Stimulated activated CD8-positive, alpha-beta memory T cell treated with anti-CD3 and anti-CD28 coated beads, Interleukin-4, amount 100 ng/mL, for 1 hour (primary cell): ENCODE results near the gene CABCOCO1.

ENCODE experiments used
- DNase-seq, 2 donors: peaks; one replicate each; pipeline ENCODE4 v3.0.0-alpha.2; 2020; ENCODE audit warnings: low read depth in 2 of 2, low spot score in 1 of 2

The CABCOCO1 gene

DNA sequence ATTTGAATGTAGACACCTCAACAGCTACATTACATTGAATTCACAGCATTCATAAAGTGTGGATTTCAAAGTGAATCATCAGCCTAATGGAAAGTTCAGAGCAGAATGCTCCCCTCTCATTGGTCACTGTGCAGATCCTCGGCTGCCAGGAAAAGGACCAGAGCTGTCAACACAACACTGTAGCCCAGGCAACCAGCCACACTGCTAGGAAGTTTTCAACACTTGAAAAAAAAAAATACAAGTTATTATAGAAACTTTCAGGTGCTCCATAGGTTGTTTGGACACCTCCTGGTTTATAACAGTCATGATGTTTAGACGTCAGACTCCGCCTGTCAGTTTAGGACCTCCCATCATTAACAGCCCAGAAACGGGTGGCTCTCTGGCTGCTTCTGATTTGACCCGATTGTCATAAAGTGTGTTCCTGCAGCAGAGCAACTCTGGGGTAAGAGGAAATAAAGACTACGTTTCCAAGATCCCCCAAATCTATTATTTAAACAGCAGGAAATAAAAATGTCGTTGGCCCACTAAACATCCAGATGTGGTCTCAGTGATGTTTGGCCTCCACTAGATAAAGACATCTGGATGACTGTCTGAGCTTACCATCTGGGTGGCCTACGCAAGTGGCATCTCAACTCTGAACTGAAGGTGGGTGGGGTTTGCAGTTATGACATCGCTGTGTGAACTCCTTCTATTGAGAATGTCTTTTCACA lies 117.4 kb downstream of the CABCOCO1 start:
- no peak for DNase-seq

DNA sequence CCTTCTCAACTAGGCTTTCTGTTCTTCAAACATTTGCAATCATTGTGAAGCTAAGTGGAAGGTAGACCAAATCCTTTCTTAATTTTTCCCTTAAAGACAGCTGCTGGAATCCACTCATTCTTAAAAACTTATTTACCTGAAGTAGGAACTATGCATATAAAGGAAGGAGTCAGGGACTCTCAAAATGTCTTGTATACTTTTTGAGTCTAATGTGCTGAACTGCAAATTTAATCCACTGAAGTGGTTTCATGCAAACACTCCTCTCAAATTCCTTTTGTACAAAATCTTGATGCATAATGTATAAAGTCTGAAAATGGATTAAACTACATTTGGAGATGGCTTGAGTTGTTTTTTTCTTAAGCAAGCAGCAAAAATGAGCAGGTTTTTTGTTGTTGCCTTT lies 118.0 kb downstream of the CABCOCO1 start:
- DNase-seq: no peak

- DNase-seq: no peak
These were observed 119.3 kb downstream of the CABCOCO1 start for GRCh38 chr10:61781969-61782403.

DNA sequence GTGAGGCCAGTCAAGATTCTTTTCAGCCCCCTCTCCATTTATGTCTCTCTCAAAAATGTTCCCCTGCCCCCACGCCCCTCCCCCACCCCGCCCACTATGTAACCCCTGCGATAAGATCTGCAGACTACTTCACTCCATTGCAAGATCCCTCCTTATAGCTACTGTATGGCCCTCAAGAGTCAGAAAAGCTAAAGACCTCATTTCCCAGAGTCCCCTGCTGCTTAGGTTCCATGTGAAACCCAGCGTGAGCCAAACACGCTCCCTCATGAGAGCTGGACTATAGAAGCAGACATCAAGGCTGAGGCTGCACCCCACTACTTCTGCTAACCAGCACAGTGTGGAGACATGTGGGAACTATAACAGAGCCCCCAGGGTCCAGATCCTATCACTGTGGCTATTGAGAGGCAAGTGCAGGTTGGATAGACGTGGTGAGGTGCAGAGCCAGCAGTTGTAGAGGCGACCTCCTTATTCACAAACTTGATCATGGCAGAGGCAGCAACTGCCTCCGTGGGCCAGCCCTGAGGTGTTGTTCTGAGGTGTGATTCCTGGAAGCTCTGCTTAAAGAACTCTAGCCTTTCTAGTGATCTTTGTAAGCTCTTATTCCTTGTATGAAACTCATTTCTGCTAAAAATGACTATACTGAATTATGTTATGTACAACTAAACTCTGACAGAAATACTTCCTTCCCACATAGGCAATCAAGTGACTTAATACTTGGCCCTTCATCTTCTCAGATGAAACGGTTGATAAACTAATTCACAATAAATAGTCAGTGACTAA lies 121.8 kb downstream of the CABCOCO1 start:
- DNase-seq: no peak

GRCh38 chr10:61785473-61786105 lies 122.9 kb downstream of the CABCOCO1 start:
- DNase-seq: no peak

DNA sequence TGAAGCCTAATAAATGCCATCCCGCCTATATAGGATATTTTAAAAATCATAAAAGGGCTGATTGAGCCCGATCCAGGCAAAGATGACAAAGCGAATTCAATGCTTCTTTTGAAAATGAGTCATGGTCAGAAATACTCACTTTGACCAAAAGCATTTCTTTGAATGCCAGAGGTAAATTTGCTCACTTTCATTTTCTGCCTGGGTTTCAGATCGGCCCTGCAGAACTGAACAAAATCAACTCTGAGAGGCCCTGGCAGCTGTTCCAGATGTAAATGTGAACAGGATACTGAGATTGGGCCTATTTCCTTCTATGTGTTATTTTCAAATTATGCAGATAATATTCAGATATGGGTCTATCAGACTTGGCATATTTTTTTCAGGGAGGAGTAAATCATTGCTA lies 124.0 kb downstream of the CABCOCO1 start:
- DNase-seq: no peak

DNA sequence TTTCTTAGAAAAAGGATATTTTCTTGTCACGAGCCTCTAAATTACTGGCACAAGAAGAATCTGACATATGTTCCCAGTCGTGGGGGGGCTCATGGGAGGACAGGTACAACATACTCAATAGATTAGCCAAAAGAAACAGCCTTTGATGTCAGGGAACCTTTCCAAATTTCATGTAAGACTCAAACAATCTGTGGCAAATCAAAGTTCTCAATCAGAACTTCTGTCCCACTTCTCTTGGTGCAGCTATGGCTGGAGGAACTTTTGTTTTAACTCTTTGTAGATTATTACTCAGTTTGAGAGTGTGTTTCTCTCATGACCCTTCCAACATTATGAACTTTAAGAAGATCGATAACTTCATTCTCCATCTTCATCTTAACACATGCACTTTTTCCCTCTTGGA lies 124.4 kb downstream of the CABCOCO1 start:
- DNase-seq: no peak

GRCh38 chr10:61789031-61789430 lies 126.3 kb downstream of the CABCOCO1 start:
- no peak for DNase-seq

DNA sequence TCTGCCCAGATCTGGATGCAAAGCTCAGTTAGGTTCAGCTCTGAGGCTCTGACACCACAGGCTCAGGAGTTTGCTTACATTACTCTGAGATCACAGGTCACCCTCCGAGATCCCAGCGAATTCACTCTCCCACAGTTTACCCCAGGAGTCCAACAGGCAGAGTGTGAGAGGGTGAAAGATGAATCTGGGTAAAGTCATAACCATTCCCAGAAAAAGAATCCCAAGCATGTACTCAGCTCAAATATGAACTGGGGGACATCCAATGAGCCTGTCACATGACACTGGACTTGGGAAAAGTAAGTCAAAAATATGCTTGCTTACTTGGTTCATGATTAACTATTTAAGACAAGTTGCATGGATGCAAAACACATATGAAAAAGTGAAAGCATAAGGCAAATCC lies 128.5 kb downstream of the CABCOCO1 start:
- no peak for DNase-seq

- DNase-seq: no peak
These were observed 129.5 kb downstream of the CABCOCO1 start for GRCh38 chr10:61792097-61792716.

DNA sequence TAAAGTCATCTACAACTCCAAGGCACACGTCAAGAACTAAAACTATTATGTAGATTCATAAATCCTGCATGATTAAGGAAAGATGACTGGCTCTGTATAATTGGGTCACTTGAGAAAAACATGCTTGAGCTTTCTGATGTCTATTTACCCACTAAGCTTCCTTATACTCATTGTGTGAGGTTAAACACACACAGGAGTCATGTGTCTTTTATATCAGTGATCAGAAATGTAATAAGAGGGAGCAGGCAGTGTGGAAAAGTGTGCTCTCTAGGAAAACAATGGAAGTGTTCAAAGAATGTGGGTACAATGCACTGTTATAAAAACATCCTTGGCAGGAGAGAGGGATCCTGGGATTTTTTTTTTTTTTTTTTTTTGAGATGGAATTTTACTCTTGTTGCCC lies 130.2 kb downstream of the CABCOCO1 start:
- no peak for DNase-seq

DNA sequence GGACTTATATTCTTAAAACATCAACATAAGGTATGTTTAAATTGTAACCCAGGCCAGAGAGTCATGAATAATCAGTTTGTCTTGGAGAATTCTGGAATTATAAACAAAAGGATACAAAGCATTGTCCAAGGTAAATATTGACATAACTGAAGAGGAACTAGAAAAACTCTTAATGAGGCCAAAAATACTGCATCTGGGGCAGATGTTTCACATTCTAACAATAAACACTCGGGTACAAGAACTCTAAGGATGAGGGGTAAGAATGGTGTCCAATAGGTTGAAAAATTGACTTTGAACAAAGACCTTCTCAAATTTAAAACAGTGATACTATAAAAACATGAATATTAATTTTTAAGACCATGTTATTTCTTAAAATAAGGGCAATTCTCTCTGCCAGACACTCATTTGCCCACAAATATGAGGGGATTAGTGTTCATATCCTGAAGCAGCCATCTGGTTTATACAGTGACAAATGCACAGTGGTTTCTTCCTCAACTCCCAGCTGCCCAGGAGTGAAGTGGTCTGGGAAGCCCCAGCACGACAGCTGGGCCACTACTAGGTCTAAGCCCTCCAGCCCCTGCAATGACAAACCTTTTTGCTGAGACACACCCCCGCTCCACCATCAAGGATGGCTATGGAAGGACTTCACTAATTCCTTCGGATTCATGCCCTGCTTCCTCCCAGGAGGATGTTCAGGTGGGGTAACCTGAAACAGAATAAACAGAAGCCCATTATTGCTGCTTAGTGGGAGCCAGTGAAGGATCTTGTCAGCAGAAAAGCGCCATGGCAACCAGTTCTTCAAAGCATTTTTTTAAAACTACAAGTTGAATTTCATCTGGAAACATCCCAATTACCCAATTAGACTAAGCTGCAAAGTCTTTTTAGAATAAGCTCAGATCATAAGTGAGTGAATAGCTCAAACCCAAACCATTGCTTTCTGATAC lies 131.3 kb downstream of the CABCOCO1 start:
- DNase-seq: no peak

DNA sequence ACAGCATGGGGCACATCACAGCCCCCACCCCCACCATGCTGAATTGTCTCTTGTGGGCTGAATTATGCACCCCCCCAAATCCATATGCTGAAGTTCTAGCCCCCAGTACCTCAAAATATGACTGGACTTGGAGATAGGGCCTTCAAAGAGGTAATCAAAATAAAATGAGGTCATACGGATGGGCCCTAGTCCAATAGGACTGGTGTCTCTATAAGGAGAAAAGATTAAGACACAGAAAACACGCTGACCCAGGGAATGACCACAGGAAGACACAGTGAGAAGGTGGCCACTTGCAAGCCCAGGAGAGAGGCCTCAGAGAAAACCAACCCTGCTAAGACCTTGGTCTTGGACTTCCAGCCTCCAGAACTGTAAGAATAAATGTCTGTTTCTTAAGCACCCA lies 132.4 kb downstream of the CABCOCO1 start:
- no peak for DNase-seq

DNA sequence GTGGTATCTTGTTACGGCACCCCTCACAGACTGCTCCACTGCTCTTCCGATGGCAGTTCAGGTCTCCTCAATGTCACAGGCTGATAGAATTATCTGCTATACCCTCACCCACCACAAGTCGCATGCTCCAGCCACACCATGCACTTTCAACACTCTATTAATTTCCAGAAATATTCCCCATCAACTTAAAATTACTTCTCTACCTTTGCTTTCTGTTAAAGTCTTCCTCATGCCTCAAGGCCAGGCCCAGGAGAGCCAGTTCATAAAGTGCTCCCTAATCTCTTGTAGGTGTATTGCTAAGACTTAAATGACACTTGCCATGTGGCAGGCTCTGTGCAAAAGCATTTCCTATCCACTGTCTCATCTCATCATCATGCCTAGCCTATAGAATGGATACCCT lies 132.8 kb downstream of the CABCOCO1 start:
- DNase-seq: no peak

DNA sequence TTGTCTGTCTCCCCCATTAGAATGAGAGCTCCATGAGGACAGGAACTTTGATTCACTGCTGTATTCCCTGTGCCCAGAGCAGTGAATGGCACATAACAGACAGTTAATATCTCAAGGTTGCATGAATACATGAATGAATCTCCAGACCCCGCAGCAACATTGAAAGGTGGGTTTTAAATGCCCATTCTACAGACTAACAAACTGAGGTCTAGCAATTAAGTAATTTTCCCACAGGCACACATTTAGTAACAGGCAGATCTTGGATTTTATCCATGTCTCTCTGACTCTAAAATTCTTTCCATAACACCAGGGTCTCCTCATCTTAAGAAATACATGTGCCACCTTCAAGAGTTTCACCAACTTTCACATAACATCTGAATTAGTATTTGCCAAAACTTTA lies 134.1 kb downstream of the CABCOCO1 start:
- DNase-seq: no peak

- no peak for DNase-seq
These were observed 134.8 kb downstream of the CABCOCO1 start for GRCh38 chr10:61797304-61798153.

- DNase-seq: no peak
These were observed 136.0 kb downstream of the CABCOCO1 start for GRCh38 chr10:61798713-61799112.

- no peak for DNase-seq
These were observed 138.8 kb downstream of the CABCOCO1 start for GRCh38 chr10:61801484-61801883.

- DNase-seq: no peak
These were observed 140.5 kb downstream of the CABCOCO1 start for GRCh38 chr10:61803269-61803668.

- DNase-seq: no peak
These were observed 141.7 kb downstream of the CABCOCO1 start for GRCh38 chr10:61804414-61804813.
